ENCODE data around the gene SCAF1.

- TF ChIP-seq, protein P1, sequence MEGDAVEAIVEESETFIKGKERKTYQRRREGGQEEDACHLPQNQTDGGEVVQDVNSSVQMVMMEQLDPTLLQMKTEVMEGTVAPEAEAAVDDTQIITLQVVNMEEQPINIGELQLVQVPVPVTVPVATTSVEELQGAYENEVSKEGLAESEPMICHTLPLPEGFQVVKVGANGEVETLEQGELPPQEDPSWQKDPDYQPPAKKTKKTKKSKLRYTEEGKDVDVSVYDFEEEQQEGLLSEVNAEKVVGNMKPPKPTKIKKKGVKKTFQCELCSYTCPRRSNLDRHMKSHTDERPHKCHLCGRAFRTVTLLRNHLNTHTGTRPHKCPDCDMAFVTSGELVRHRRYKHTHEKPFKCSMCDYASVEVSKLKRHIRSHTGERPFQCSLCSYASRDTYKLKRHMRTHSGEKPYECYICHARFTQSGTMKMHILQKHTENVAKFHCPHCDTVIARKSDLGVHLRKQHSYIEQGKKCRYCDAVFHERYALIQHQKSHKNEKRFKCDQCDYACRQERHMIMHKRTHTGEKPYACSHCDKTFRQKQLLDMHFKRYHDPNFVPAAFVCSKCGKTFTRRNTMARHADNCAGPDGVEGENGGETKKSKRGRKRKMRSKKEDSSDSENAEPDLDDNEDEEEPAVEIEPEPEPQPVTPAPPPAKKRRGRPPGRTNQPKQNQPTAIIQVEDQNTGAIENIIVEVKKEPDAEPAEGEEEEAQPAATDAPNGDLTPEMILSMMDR (IDR thresholded peaks at IDR 0.05; ENCODE audit: insufficient read depth, low read depth, low read length), result no peak
- no peak for TF ChIP-seq EZH2 (IDR thresholded peaks at IDR 0.05; ENCODE audit: insufficient read depth, low read length)
These were observed 27.5 kb downstream of the SCAF1 start for GRCh38 chr19:49669516-49669915.

Data from astrocyte (in vitro differentiated cells and primary cell).